ENCODE data around the gene UBXN4. TPM values are rescaled to one million over a fixed set of nuclear protein-coding genes. Genes with fewer than 3 reads are reported as not detected.

UBXN4 gene, protein sequence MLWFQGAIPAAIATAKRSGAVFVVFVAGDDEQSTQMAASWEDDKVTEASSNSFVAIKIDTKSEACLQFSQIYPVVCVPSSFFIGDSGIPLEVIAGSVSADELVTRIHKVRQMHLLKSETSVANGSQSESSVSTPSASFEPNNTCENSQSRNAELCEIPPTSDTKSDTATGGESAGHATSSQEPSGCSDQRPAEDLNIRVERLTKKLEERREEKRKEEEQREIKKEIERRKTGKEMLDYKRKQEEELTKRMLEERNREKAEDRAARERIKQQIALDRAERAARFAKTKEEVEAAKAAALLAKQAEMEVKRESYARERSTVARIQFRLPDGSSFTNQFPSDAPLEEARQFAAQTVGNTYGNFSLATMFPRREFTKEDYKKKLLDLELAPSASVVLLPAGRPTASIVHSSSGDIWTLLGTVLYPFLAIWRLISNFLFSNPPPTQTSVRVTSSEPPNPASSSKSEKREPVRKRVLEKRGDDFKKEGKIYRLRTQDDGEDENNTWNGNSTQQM
- total RNA-seq = 50.5 and 50.7 TPM in 2 replicates

DNA sequence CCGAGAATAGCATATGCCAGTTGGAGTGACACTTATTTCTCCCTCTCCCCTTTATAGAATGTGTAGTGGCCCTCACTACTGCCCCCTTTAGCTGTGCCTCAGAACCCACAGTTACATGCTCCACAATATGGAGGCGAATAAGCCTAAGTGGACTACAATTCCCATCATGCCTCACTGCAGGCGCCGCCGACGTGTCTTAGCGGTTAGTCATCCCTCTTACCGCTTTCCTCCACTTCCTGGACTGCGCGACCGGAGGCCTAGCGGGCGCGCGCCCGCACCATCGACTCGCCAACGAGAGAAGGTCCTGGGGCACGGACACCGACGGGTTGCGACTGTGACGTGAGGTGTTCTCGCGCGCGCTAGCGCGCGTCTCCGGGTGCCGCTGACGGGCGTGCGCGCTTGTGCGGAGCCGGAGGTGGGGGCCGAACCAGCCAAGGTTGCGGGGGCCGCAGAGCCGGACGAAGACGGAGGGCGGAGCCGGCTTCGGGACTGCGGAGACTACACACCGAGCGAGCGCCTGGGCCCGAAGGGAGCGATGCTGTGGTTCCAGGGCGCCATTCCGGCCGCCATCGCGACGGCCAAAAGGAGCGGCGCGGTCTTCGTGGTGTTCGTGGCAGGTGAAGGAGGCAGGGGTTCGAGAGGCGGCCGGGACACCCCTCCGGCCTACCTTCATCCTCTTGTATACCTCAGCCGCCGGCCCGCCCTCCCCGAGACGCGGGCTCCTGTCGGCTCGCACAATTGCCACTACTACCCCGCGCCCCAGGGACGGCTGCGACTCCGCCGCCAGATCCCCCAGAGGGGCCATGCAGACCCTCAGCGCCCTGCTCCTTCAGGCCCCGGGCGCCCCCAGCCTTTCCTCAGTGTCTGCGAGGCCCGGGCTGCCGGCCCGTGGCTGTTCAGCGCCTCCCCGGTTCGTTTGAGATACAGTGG is at the start of gene UBXN4:
Gene UBXN4 (plus strand): TSS at position 461 of the 930 bp plus-strand sequence. CDS start 75 bp downstream, at position 536.

Other genes starting within 250 kb of the UBXN4 start
- 7.2 and 7.5 TPM in 2 replicates for gene ZRANB3, start 210.6 kb upstream of the UBXN4 start, total RNA-seq
- gene R3HDM1, start 210.4 kb upstream of the UBXN4 start, total RNA-seq = 16.0 and 21.7 TPM in 2 replicates
- not detected in 2 replicates for gene LCT, start 95.3 kb downstream of the UBXN4 start, total RNA-seq
- gene MCM6, start 134.6 kb downstream of the UBXN4 start, total RNA-seq = 9.8 and 10.0 TPM in 2 replicates
- gene DARS1, start 243.8 kb downstream of the UBXN4 start, total RNA-seq = 75.3 and 77.6 TPM in 2 replicates

All from cardiac ventricle fibroblast (primary cell).